Lower leg skin (tissue), 3 donors: ENCODE measurements around the gene NCOR1.

Experiments used
- POLR2A ChIP-seq, 2 donors: fragments of 450-650 bp; IDR thresholded peaks; one replicate each; pipeline ENCODE4 v1.6.1; 2016 to 2017; ENCODE audit warnings: antibody characterized with exemption in 2 of 2, mild to moderate bottlenecking in 1 of 2, moderate library complexity in 1 of 2
- TF ChIP-seq, protein P1 (sequence below), 3 donors: fragments of 450-650 bp; IDR thresholded peaks; one replicate each; pipeline ENCODE4 v1.5.1; 2016; ENCODE audit warnings: antibody characterized with exemption in 3 of 3, mild to moderate bottlenecking in 3 of 3, moderate library complexity in 2 of 3

DNA sequence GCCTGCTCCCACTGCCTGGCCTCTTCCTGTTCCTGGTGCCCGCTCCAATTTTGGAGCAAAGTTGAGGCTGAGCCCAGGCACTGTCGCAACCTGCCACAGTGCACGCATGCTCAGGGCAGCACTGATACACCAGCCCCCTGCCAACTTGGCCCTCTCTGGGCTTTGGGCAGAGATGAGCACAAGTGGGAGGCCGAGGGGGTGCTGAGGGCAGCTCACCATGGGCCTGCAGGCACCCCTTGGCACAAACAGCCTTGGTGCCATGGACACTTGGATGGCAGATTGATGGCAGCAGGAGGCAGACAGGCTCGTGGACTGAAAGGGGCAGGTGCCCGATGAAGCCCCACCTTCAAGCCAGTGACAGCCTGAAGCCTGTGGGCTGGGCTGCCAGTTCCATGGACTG, 44.6 kb upstream of the NCOR1 start:
- TF ChIP-seq, protein P1, sequence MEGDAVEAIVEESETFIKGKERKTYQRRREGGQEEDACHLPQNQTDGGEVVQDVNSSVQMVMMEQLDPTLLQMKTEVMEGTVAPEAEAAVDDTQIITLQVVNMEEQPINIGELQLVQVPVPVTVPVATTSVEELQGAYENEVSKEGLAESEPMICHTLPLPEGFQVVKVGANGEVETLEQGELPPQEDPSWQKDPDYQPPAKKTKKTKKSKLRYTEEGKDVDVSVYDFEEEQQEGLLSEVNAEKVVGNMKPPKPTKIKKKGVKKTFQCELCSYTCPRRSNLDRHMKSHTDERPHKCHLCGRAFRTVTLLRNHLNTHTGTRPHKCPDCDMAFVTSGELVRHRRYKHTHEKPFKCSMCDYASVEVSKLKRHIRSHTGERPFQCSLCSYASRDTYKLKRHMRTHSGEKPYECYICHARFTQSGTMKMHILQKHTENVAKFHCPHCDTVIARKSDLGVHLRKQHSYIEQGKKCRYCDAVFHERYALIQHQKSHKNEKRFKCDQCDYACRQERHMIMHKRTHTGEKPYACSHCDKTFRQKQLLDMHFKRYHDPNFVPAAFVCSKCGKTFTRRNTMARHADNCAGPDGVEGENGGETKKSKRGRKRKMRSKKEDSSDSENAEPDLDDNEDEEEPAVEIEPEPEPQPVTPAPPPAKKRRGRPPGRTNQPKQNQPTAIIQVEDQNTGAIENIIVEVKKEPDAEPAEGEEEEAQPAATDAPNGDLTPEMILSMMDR (IDR thresholded peaks at IDR 0.05): no peak
- no peak for TF ChIP-seq POLR2A (IDR thresholded peaks at IDR 0.05)
